Naive thymus-derived CD4-positive, alpha-beta T cell (primary cell): ENCODE data around the gene NPLOC4. TPM values are rescaled to one million over a fixed set of nuclear protein-coding genes. Genes with fewer than 3 reads are reported as not detected.

Experiments
- ATAC-seq: fragments of 150-1000 bp; cut with Tn5 transposase; 2 replicates; pipeline ENCODE4 v1.10.0; 2021; ENCODE audit warnings: mild to moderate bottlenecking, moderate library complexity
- CTCF ChIA-PET: fragments of 350-600 bp; sonication (Branson Sonifier 250); formaldehyde crosslinking; loops from one replicate; lab custom pipeline; 2021; ENCODE audit warnings: antibody characterized with exemption; lab: Charles Lee
- POLR2A ChIA-PET: fragments of 350-600 bp; sonication (Branson Sonifier 250); formaldehyde crosslinking; loops from one replicate; lab custom pipeline; 2021; ENCODE audit warnings: antibody characterized with exemption, inconsistent platforms; lab: Charles Lee
- DNase-seq, 9 donors: peaks; one replicate each; pipeline versions ENCODE4 v3.0.0 to v3.0.0-alpha.2; 2020 to 2022; ENCODE audit warnings: mixed read lengths in 1 of 9
- H3K27ac ChIP-seq: one replicate; pipeline ENCODE4 v1.7.0; 2013; ENCODE audit warnings: mild to moderate bottlenecking, low read depth, low read length, moderate library complexity
- H3K27me3 ChIP-seq, 2 donors: one replicate each; pipeline ENCODE4 v1.7.0; 2013; ENCODE audit warnings: low read length in 2 of 2, mild to moderate bottlenecking in 2 of 2, moderate library complexity in 2 of 2; ENCODE audit not compliant: control insufficient read depth in 2 of 2, insufficient read depth in 2 of 2
- H3K36me3 ChIP-seq, 3 experiments: 1 replicate in 2 of 3; 2 replicates in 1 of 3; pipeline ENCODE4 v1.7.0; 2013; ENCODE audit warnings: low read length in 3 of 3, mild to moderate bottlenecking in 3 of 3, moderate library complexity in 1 of 3; ENCODE audit not compliant: insufficient read depth in 3 of 3, control insufficient read depth in 2 of 3
- H3K4me1 ChIP-seq, 2 donors: one replicate each; pipeline ENCODE4 v1.7.0; 2013; ENCODE audit warnings: low read length in 2 of 2, mild to moderate bottlenecking in 2 of 2, moderate library complexity in 1 of 2; ENCODE audit not compliant: control insufficient read depth in 2 of 2, insufficient read depth in 2 of 2
- H3K4me3 ChIP-seq: 2 replicates; pipeline ENCODE4 v1.7.0; 2013; ENCODE audit warnings: mild to moderate bottlenecking, low read length
- H3K9me3 ChIP-seq, 3 experiments: 1 replicate in 2 of 3; 2 replicates in 1 of 3; pipeline ENCODE4 v1.7.0; 2013; ENCODE audit warnings: low read length in 3 of 3; ENCODE audit not compliant: control insufficient read depth in 2 of 3
- H3K27ac Mint-ChIP-seq, 9 donors: one replicate each; pipeline ENCODE4 v1.8.0; 2020 to 2022; ENCODE audit warnings: mixed read lengths in 9 of 9, mild to moderate bottlenecking in 8 of 9, moderate library complexity in 5 of 9, inconsistent platforms in 2 of 9
- H3K27me3 Mint-ChIP-seq, 5 donors: one replicate each; pipeline ENCODE4 v1.8.0; 2021 to 2022; ENCODE audit warnings: mixed read lengths in 5 of 5, mild to moderate bottlenecking in 1 of 5
- H3K36me3 Mint-ChIP-seq, 5 donors: one replicate each; pipeline ENCODE4 v1.8.0; 2020 to 2022; ENCODE audit warnings: mixed read lengths in 5 of 5, mild to moderate bottlenecking in 3 of 5, inconsistent platforms in 1 of 5
- H3K4me1 Mint-ChIP-seq, 7 donors: one replicate each; pipeline ENCODE4 v1.8.0; 2020 to 2022; ENCODE audit warnings: mixed read lengths in 7 of 7, mild to moderate bottlenecking in 3 of 7, inconsistent platforms in 1 of 7
- H3K4me3 Mint-ChIP-seq, 10 donors: one replicate each; pipeline ENCODE4 v1.8.0; 2020 to 2022; ENCODE audit warnings: mild to moderate bottlenecking in 10 of 10, mixed read lengths in 10 of 10, moderate library complexity in 6 of 10, inconsistent platforms in 2 of 10
- H3K9me3 Mint-ChIP-seq, 11 donors: one replicate each; pipeline ENCODE4 v1.8.0; 2020 to 2022; ENCODE audit warnings: mixed read lengths in 11 of 11, mild to moderate bottlenecking in 4 of 11, inconsistent platforms in 1 of 11, moderate library complexity in 1 of 11
- intact Hi-C, 2 donors: fragments of 100-400 bp; cut with micrococcal nuclease; formaldehyde crosslinking; loops; one replicate each; pipeline ENCODE4 v1.15.1; 2023
- polyA plus RNA-seq, 2 donors: library from polyadenylated mRNA; unstranded; fragments of 300-500 nt; fragmentation: Illumina TruSeq; gene quantifications; one replicate each; pipeline ENCODE4 v1.2.3, GENCODE V29; 2021
- total RNA-seq, 6 experiments: library from RNA in 5 of 6; stranded (reverse) in 5 of 6; gene quantifications; 1 replicate in 5 of 6; 2 replicates in 1 of 6; pipeline ENCODE4 v1.2.3 and lab custom pipeline; 2021 to 2026

Gene NPLOC4
- total and polyA plus RNA-seq, 7 experiments from 2014 or later = 47.8 to 125 (median 84.2) TPM

DNA sequence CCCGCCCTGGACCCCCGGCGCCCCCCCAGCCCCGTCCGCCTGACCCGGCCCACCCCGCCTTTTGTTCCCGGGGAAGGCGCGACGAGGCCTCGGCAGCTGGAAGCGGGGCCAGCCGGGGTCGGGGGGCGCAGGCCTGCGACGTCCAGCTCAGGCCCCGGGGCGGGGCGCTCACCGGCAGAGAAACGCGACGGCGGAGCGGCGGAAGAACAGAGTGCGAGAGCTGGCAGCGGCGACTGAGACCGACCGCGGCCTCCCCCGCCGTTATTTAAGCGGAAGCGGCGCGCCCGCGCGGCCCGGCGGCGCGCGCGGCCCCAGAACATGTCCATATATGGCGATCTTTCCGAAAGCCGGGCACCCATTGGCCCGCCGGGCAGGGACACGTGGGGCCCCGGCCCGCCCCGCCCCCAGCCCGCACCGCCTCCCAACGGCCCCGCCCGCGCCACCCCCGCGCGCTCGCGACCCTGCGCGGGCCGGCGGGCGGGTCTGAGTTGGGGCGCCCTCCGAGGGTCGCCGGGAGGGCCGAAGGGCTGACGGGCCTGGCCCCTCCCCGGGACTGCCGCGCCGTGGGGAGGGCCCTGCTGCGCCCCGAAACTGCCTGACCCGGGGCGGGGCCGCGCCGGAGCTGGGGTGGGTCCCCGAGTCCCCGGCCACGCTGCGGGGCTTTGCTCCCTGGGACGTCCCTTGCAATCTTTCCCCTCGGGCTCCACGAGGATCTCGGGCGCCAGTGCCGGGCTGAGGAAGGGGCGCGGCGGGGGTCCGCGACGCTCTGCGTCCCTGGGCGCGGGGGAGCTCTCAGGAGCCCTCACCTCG lies 124.1 kb downstream of the NPLOC4 start, which contains the start of gene ACTG1:
Gene ACTG1, minus strand, starts transcription at position 238 of the 810 bp plus-strand sequence. CDS start 445 bp downstream, outside the sequence.
- H3K4me3 ChIP-seq = peak within 1 kb of the TSS; percentile 77
- no peaks in the 10 kb centered on the region for H3K9me3 ChIP-seq
- peaks cover 0 to 7% (median 0%) of the 10 kb centered on the region in 5 donors for H3K27me3 Mint-ChIP-seq
- H3K36me3 ChIP-seq = peaks cover 19 to 34% (median 22%) of the 10 kb centered on the region in 3 experiments
- peak within 1 kb of the TSS; percentile 79 for H3K27ac ChIP-seq
- H3K9me3 Mint-ChIP-seq = peaks cover 0 to 19% (median 0%) of the 10 kb centered on the region in 11 donors
- intact Hi-C loops = loop anchor here (1.0 to 10.0 kb wide), 11 partner anchors 26 to 1700 kb away; partner anchors contain the start of genes ARL16 (in 2 of the 2), BAHCC1 (in 2 of the 2), HGS (in 2 of the 2) and P4HB (in 2 of the 2)
- H3K4me1 Mint-ChIP-seq = peaks cover 23 to 53% (median 47%) of the 10 kb centered on the region in 7 donors
- peak within 1 kb of the TSS; percentile 91 to 100 (median 98) for H3K4me3 Mint-ChIP-seq
- peak; percentile 87 for ATAC-seq
- H3K36me3 Mint-ChIP-seq = peaks cover 10 to 45% (median 34%) of the 10 kb centered on the region in 5 donors
- ChIA-PET POLR2A (interaction anchor here (0.7 to 7.5 kb wide), 14 partner anchors 10 to 521 kb away, joined by 3 to 65 read pairs (median 4); partner anchors contain the start of genes CEP131, CHMP6, FAAP100 and NDUFAF8), CTCF (no interaction called here)
- H3K27me3 ChIP-seq = no peaks in the 10 kb centered on the region
- peak within 1 kb of the TSS; percentile 92 to 99 (median 95) for H3K27ac Mint-ChIP-seq
- H3K4me1 ChIP-seq = peaks cover 12 to 31% of the 10 kb centered on the region in 2 donors
- peak; percentile 87 to 93 (median 92) for DNase-seq

DNA sequence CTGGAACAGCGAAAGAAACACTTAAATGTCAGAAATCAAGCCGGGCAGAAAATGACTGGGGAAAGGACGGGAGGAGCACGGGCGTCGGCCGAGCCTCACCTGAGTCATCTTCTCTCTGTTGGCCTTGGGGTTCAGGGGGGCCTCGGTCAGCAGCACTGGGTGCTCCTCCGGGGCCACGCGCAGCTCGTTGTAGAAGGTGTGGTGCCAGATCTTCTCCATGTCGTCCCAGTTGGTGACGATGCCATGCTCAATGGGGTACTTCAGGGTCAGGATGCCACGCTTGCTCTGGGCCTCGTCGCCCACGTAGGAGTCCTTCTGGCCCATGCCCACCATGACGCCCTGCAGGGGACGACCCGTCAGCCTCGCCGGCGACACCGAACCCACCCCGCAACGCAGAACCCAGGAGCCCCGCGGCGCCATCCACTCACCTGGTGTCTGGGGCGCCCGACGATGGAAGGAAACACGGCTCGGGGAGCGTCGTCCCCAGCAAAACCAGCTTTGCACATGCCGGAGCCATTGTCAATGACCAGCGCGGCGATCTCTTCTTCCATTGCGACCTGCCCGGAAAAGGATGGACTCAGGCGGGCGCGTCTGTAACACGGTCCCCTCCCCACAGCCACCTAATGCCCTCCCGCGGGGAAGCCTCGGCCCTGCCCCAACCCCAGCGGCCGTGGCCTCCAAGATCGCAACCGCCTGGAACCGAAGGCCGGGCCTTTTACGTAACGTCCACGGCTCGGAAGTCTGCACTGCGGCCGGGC lies 124.9 kb downstream of the NPLOC4 start:
- H3K36me3 Mint-ChIP-seq = peaks cover 10 to 45% (median 34%) of the 10 kb centered on the region in 5 donors
- no peak for ATAC-seq

DNA sequence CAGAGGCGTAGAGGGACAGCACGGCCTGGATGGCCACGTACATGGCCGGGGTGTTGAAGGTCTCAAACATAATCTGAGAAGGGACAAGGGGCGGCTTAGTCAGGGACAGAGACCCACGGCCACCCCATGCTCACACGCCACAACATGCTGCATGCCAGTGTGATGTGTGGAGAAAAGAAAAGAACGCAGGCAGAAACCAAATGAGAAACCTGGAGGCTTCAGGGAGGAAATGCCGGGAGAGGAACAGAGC lies 125.4 kb downstream of the NPLOC4 start:
- Histone ChIP-seq H3K27ac (peak overlapping the region; percentile 68), H3K9me3 (no peaks in the 10 kb centered on the region), H3K4me1 (peaks cover 12 to 29% of the 10 kb centered on the region in 2 donors), H3K36me3 (peaks cover 19 to 34% (median 22%) of the 10 kb centered on the region in 3 experiments), H3K27me3 (no peaks in the 10 kb centered on the region), H3K4me3 (peak overlapping the region; percentile 77)
- Mint-ChIP-seq H3K36me3 (peaks cover 10 to 45% (median 34%) of the 10 kb centered on the region in 5 donors), H3K4me1 (peaks cover 26 to 52% (median 48%) of the 10 kb centered on the region in 7 donors), H3K4me3 (peak overlapping the region; percentile 91 to 100 (median 98)), H3K27me3 (peaks cover 0 to 7% (median 0%) of the 10 kb centered on the region in 5 donors), H3K9me3 (peaks cover 0 to 19% (median 0%) of the 10 kb centered on the region in 11 donors), H3K27ac (peak overlapping the region; percentile 92 to 99 (median 95))
- peak in 2 of 9 donors; percentile 20 to 25 for DNase-seq
- ChIA-PET CTCF (interaction anchor here (0.7 to 1.6 kb wide), 2 partner anchors 25 to 27 kb away, joined by 3 read pairs; no protein-coding TSS in a partner anchor), POLR2A (interaction anchor here (0.7 to 7.5 kb wide), 16 partner anchors 8 to 493 kb away, joined by 3 to 65 read pairs (median 4); partner anchors contain the start of genes ARL16, CEP131, FAAP100 and NDUFAF8)
- intact Hi-C loops = loop anchor here (5.0 to 10.0 kb wide), 6 partner anchors 114 to 1699 kb away; partner anchors contain the start of genes ARL16 (in 2 of the 2), BAHCC1 (in 2 of the 2), HGS (in 2 of the 2) and CCDC137 (in 1 of the 2)
- no peak for ATAC-seq

More for the DNA sequence above, 124.9 kb downstream of the NPLOC4 start:
- Mint-ChIP-seq H3K4me3 (peak overlapping the region; percentile 91 to 100 (median 98)), H3K27me3 (peaks cover 0 to 7% (median 0%) of the 10 kb centered on the region in 5 donors), H3K27ac (peak overlapping the region; percentile 92 to 99 (median 95)), H3K4me1 (peaks cover 26 to 56% (median 51%) of the 10 kb centered on the region in 7 donors), H3K9me3 (peaks cover 0 to 19% (median 0%) of the 10 kb centered on the region in 11 donors)
- intact Hi-C loops = loop anchor here (1.0 to 10.0 kb wide), 11 partner anchors 25 to 1700 kb away; partner anchors contain the start of genes ARL16 (in 2 of the 2), BAHCC1 (in 2 of the 2), HGS (in 2 of the 2) and P4HB (in 2 of the 2)
- Histone ChIP-seq H3K27me3 (no peaks in the 10 kb centered on the region), H3K36me3 (peaks cover 19 to 34% (median 22%) of the 10 kb centered on the region in 3 experiments), H3K4me1 (peaks cover 12 to 30% of the 10 kb centered on the region in 2 donors), H3K9me3 (no peaks in the 10 kb centered on the region), H3K4me3 (peak overlapping the region; percentile 77), H3K27ac (peak overlapping the region; percentile 68)
- CTCF ChIA-PET = interaction anchor here (0.7 to 1.6 kb wide), 2 partner anchors 25 to 27 kb away, joined by 3 read pairs; no protein-coding TSS in a partner anchor
- DNase-seq = peak in 6 of 9 donors; percentile 35 to 56 (median 46)
- POLR2A ChIA-PET = interaction anchor here (0.7 to 7.5 kb wide), 14 partner anchors 7 to 417 kb away, joined by 3 to 65 read pairs (median 4); partner anchors contain the start of genes ARL16, CEP131 and FAAP100

DNA sequence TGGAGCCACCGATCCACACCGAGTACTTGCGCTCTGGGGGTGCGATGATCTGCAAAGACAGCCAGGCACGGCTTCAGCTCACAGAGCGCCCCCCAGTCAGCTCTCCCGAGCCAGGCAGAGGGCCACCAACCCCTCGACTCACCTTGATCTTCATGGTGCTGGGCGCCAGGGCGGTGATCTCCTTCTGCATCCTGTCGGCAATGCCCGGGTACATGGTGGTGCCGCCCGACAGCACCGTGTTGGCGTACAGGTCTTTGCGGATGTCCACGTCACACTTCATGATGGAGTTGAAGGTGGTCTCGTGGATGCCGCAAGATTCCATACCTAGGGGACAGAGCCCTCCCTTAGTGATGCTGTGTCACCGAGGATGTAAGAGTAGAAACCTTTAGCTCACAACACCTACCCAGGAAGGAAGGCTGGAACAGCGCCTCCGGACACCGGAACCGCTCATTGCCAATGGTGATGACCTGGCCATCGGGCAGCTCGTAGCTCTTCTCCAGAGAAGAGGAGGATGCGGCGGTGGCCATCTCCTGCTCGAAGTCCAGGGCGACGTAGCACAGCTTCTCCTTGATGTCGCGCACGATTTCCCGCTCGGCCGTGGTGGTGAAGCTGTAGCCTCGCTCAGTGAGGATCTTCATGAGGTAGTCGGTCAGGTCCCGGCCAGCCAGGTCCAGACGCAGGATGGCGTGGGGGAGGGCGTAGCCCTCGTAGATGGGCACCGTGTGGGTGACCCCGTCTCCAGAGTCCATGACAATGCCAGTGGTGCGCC lies 125.9 kb downstream of the NPLOC4 start:
- Mint-ChIP-seq H3K4me3 (peak overlapping the region; percentile 91 to 100 (median 98)), H3K36me3 (peaks cover 10 to 45% (median 34%) of the 10 kb centered on the region in 5 donors), H3K27me3 (peaks cover 0 to 7% (median 0%) of the 10 kb centered on the region in 5 donors), H3K4me1 (peaks cover 26 to 47% (median 42%) of the 10 kb centered on the region in 7 donors), H3K27ac (peak overlapping the region; percentile 92 to 99 (median 95)), H3K9me3 (peaks cover 0 to 19% (median 0%) of the 10 kb centered on the region in 11 donors)
- CTCF ChIA-PET = interaction anchor here (1.6 kb wide), 1 partner anchor 26 kb away, joined by 3 read pairs; no protein-coding TSS in a partner anchor
- peaks cover 12 to 23% of the 10 kb centered on the region in 2 donors for H3K4me1 ChIP-seq
- H3K27me3 ChIP-seq = no peaks in the 10 kb centered on the region
- peak overlapping the region; percentile 68 for H3K27ac ChIP-seq
- peaks cover 19 to 34% (median 22%) of the 10 kb centered on the region in 3 experiments for H3K36me3 ChIP-seq
- ATAC-seq (no peak), DNase-seq (peak in 7 of 9 donors; percentile 31 to 69 (median 60))
- peak overlapping the region; percentile 77 for H3K4me3 ChIP-seq
- no peaks in the 10 kb centered on the region for H3K9me3 ChIP-seq
- POLR2A ChIA-PET = interaction anchor here (0.5 to 7.5 kb wide), 20 partner anchors 8 to 1160 kb away, joined by 3 to 65 read pairs (median 4); partner anchors contain the start of genes ARL16, FAAP100, HGS and NDUFAF8
- intact Hi-C loops = loop anchor here (5.0 to 10.0 kb wide), 6 partner anchors 114 to 1699 kb away; partner anchors contain the start of genes ARL16 (in 2 of the 2), BAHCC1 (in 2 of the 2), HGS (in 2 of the 2) and CCDC137 (in 1 of the 2)
